ENCODE results near the gene HSD3B1.

Gene HSD3B1

GRCh38 chr1:119506941-119507340 is at the start of gene HSD3B1:
Gene HSD3B1, plus strand, starts transcription at chr1:119507210. Its CDS starts 267 bp downstream, at chr1:119507477.
- TF ChIP-seq CTCF (IDR thresholded peaks at IDR 0.05; ENCODE audit: control insufficient read depth, insufficient read depth, low read depth, low read length, missing control alignments) = no peak
- no peak for DNase-seq (ENCODE audit: low read depth)
- no peak within 1 kb of the TSS for H3K4me3 ChIP-seq (ENCODE audit: control insufficient read depth, low read depth, low read length)

- no peak for DNase-seq (ENCODE audit: low read depth)
- no peak overlapping the region for H3K4me3 ChIP-seq (ENCODE audit: control insufficient read depth, low read depth, low read length)
- TF ChIP-seq CTCF (IDR thresholded peaks at IDR 0.05; ENCODE audit: control insufficient read depth, insufficient read depth, low read depth, low read length, missing control alignments) = no peak
Observed at GRCh38 chr1:119462964-119463363, 44.0 kb upstream of the HSD3B1 start.

GRCh38 chr1:119463569-119463968 is 43.4 kb upstream of the HSD3B1 start:
- TF ChIP-seq CTCF (IDR thresholded peaks at IDR 0.05; ENCODE audit: control insufficient read depth, insufficient read depth, low read depth, low read length, missing control alignments) = no peak
- H3K4me3 ChIP-seq (ENCODE audit: control insufficient read depth, low read depth, low read length) = no peak overlapping the region
- no peak for DNase-seq (ENCODE audit: low read depth)

- no peak for DNase-seq (ENCODE audit: low read depth)
- no peak for TF ChIP-seq CTCF (IDR thresholded peaks at IDR 0.05; ENCODE audit: control insufficient read depth, insufficient read depth, low read depth, low read length, missing control alignments)
- H3K4me3 ChIP-seq (ENCODE audit: control insufficient read depth, low read depth, low read length) = no peak overlapping the region
Observed at GRCh38 chr1:119466445-119466844, 40.6 kb upstream of the HSD3B1 start.

GRCh38 chr1:119467219-119467618 is 39.8 kb upstream of the HSD3B1 start:
- TF ChIP-seq CTCF (IDR thresholded peaks at IDR 0.05; ENCODE audit: control insufficient read depth, insufficient read depth, low read depth, low read length, missing control alignments) = no peak
- DNase-seq (ENCODE audit: low read depth) = no peak
- H3K4me3 ChIP-seq (ENCODE audit: control insufficient read depth, low read depth, low read length) = no peak overlapping the region

- no peak for TF ChIP-seq CTCF (IDR thresholded peaks at IDR 0.05; ENCODE audit: control insufficient read depth, insufficient read depth, low read depth, low read length, missing control alignments)
- no peak overlapping the region for H3K4me3 ChIP-seq (ENCODE audit: control insufficient read depth, low read depth, low read length)
- no peak for DNase-seq (ENCODE audit: low read depth)
Observed at GRCh38 chr1:119467857-119468668, 38.9 kb upstream of the HSD3B1 start.
